NCI-H2107 treated with DMSO at 0.1 percent for 48 hours (cell line): ENCODE results near the gene SF3B4.

Source experiments
- DNase-seq: peaks from one replicate; lab custom pipeline; 2025; ENCODE audit not compliant: unreplicated experiment; lab: John Stamatoyannopoulos, UW

SF3B4 gene

GRCh38 chr1:149934356-149934755 is 6.8 kb upstream of the SF3B4 start:
- no peak for DNase-seq

- DNase-seq = no peak
These were observed 5.6 kb upstream of the SF3B4 start for GRCh38 chr1:149933208-149933607.

GRCh38 chr1:149932474-149932873 is 4.9 kb upstream of the SF3B4 start:
- DNase-seq = no peak

- DNase-seq = no peak
These were observed 3.7 kb upstream of the SF3B4 start for GRCh38 chr1:149931212-149931790.

GRCh38 chr1:149929856-149930255 is 2.3 kb upstream of the SF3B4 start:
- DNase-seq = no peak

GRCh38 chr1:149928401-149928724 is 760 bp upstream of the SF3B4 start:
- no peak for DNase-seq

GRCh38 chr1:149927056-149927562 is 494 bp downstream of the SF3B4 start:
- no peak for DNase-seq

GRCh38 chr1:149926296-149926695 is 1.3 kb downstream of the SF3B4 start:
- DNase-seq = no peak

- DNase-seq = no peak
These were observed 1.9 kb downstream of the SF3B4 start for GRCh38 chr1:149925751-149926150.

GRCh38 chr1:149925345-149925744 is 2.3 kb downstream of the SF3B4 start:
- no peak for DNase-seq

- DNase-seq = no peak
These were observed 4.0 kb downstream of the SF3B4 start for GRCh38 chr1:149923626-149924025.

- peak; percentile 80 for DNase-seq
These were observed 9.9 kb downstream of the SF3B4 start, which contains the start of gene SV2A for GRCh38 chr1:149917571-149918144. TSS of gene SV2A (minus strand) at chr1:149917844. CDS start at chr1:149913840, 4,004 bp downstream.

GRCh38 chr1:149916898-149917252 is 10.7 kb downstream of the SF3B4 start:
- no peak for DNase-seq

- DNase-seq = no peak
These were observed 11.3 kb downstream of the SF3B4 start for GRCh38 chr1:149916193-149916897.

- no peak for DNase-seq
These were observed 12.0 kb downstream of the SF3B4 start for GRCh38 chr1:149915429-149916192.

GRCh38 chr1:149914545-149914944 is 13.1 kb downstream of the SF3B4 start:
- DNase-seq = no peak

- no peak for DNase-seq
These were observed 21.0 kb downstream of the SF3B4 start for GRCh38 chr1:149906570-149907075.

GRCh38 chr1:149903836-149904491 is 23.6 kb downstream of the SF3B4 start:
- DNase-seq = no peak

GRCh38 chr1:149899460-149900284 is 27.9 kb downstream of the SF3B4 start, which contains the start of gene BOLA1:
TSS of gene BOLA1 (plus strand) at chr1:149899568. CDS start at chr1:149900060, 492 bp downstream.
- peak; percentile 89 for DNase-seq

- no peak for DNase-seq
These were observed 31.0 kb downstream of the SF3B4 start for GRCh38 chr1:149896575-149896974.
